ENCODE data around the gene ZBTB48. TPM values are rescaled to one million over a fixed set of nuclear protein-coding genes. Genes with fewer than 3 reads are reported as not detected.

Gene ZBTB48
- total and polyA plus RNA-seq, 4 donors, result 21.6 to 41.3 (median 34.3) TPM

GRCh38 chr1:6630027-6630426 lies 50.2 kb downstream of the ZBTB48 start:
- 95 to 96% methylated on average over 8 of the region's 8 CpGs for WGBS, 2 donors
- peaks cover 0 to 8% (median 0%) of the 10 kb centered on the region in 5 donors for H3K4me1 ChIP-seq (ENCODE audit: control insufficient read depth in 5 of 5, insufficient read depth in 5 of 5, low read length in 5 of 5)
- TF ChIP-seq CTCF (IDR thresholded peaks at IDR 0.05; ENCODE audit: control extremely low read depth, extremely low read depth), result no peak
- no peak overlapping the region for H3K9ac ChIP-seq (ENCODE audit: insufficient read depth in 1 of 2, low read length in 2 of 2)
- DNase-seq (no peak), ATAC-seq (ENCODE audit: insufficient read depth, low FRiP score) (no peak)
- no peak overlapping the region for H3K4me3 ChIP-seq
- no peak overlapping the region for H3K27ac ChIP-seq (ENCODE audit: low read depth in 1 of 2, low read length in 1 of 2)
- H3K27me3 ChIP-seq (ENCODE audit: control insufficient read depth in 3 of 3, insufficient read depth in 3 of 3, low read length in 2 of 3), result no peaks in the 10 kb centered on the region
- H3K36me3 ChIP-seq (ENCODE audit: control insufficient read depth in 4 of 4, insufficient read depth in 4 of 4, low read length in 4 of 4), result peaks cover 6 to 46% (median 29%) of the 10 kb centered on the region in 4 donors
- no peaks in the 10 kb centered on the region for H3K9me3 ChIP-seq (ENCODE audit: control insufficient read depth in 4 of 4, insufficient read depth in 3 of 4, low read length in 3 of 4)

GRCh38 chr1:6631058-6631457 lies 51.3 kb downstream of the ZBTB48 start:
- no peak for TF ChIP-seq CTCF (IDR thresholded peaks at IDR 0.05; ENCODE audit: control extremely low read depth, extremely low read depth)
- 96 to 98% methylated on average over 8 of the region's 8 CpGs for WGBS, 2 donors
- DNase-seq, result no peak
- H3K9me3 ChIP-seq (ENCODE audit: control insufficient read depth in 4 of 4, insufficient read depth in 3 of 4, low read length in 3 of 4), result no peaks in the 10 kb centered on the region
- no peak for ATAC-seq (ENCODE audit: insufficient read depth, low FRiP score)
- peaks cover 6 to 54% (median 31%) of the 10 kb centered on the region in 4 donors for H3K36me3 ChIP-seq (ENCODE audit: control insufficient read depth in 4 of 4, insufficient read depth in 4 of 4, low read length in 4 of 4)
- H3K4me3 ChIP-seq, result no peak overlapping the region
- no peak overlapping the region for H3K27ac ChIP-seq (ENCODE audit: low read depth in 1 of 2, low read length in 1 of 2)
- H3K27me3 ChIP-seq (ENCODE audit: control insufficient read depth in 3 of 3, insufficient read depth in 3 of 3, low read length in 2 of 3), result no peaks in the 10 kb centered on the region
- H3K4me1 ChIP-seq (ENCODE audit: control insufficient read depth in 5 of 5, insufficient read depth in 5 of 5, low read length in 5 of 5), result peaks cover 0 to 3% (median 0%) of the 10 kb centered on the region in 5 donors
- H3K9ac ChIP-seq (ENCODE audit: insufficient read depth in 1 of 2, low read length in 2 of 2), result no peak overlapping the region

GRCh38 chr1:6632588-6633514 lies 53.1 kb downstream of the ZBTB48 start:
- H3K36me3 ChIP-seq (ENCODE audit: control insufficient read depth in 4 of 4, insufficient read depth in 4 of 4, low read length in 4 of 4), result peaks cover 9 to 65% (median 43%) of the 10 kb centered on the region in 4 donors
- TF ChIP-seq CTCF (IDR thresholded peaks at IDR 0.05; ENCODE audit: control extremely low read depth, extremely low read depth), result no peak
- ATAC-seq (ENCODE audit: insufficient read depth, low FRiP score), result no peak
- DNase-seq, result no peak
- no peak overlapping the region for H3K9ac ChIP-seq (ENCODE audit: insufficient read depth in 1 of 2, low read length in 2 of 2)
- no peaks in the 10 kb centered on the region for H3K4me1 ChIP-seq (ENCODE audit: control insufficient read depth in 5 of 5, insufficient read depth in 5 of 5, low read length in 5 of 5)
- 93 to 94% methylated on average over 30 of the region's 30 CpGs for WGBS, 2 donors
- H3K27me3 ChIP-seq (ENCODE audit: control insufficient read depth in 3 of 3, insufficient read depth in 3 of 3, low read length in 2 of 3), result no peaks in the 10 kb centered on the region
- no peaks in the 10 kb centered on the region for H3K9me3 ChIP-seq (ENCODE audit: control insufficient read depth in 4 of 4, insufficient read depth in 3 of 4, low read length in 3 of 4)
- H3K4me3 ChIP-seq, result no peak overlapping the region
- no peak overlapping the region for H3K27ac ChIP-seq (ENCODE audit: low read depth in 1 of 2, low read length in 1 of 2)
